ENCODE results near the gene AHCYL2. TPM values are rescaled to one million over a fixed set of nuclear protein-coding genes. Genes with fewer than 3 reads are reported as not detected.
"Not testable (repeated sequence)": the region's sequence is repeated elsewhere in the genome, so short reads cannot be mapped to it uniquely, and the experiment has no call there.

The AHCYL2 gene
- total RNA-seq, 4 donors from 2014 or later, result 33.5 to 61.2 (median 41.7) TPM

DNA sequence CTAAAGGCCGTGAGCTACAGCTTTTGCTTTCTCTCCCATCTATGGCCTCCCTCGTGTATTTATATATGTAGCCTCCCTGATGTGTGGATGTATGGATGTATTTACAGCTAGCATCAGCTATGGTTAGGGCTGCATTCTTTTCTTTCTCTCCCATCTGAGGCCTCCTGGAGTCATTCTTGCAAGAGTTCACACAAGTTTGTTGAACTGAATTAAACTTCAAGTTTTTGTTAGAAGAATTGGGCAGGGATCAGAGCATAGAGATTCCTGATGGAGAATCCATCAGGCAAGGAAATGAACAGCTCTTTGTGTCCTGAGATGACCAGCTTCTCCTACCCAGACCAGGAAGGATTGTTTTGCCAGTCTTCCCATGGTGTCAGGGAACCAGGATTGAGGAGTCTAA, 60.3 kb downstream of the AHCYL2 start:
- no peaks in the 10 kb centered on the region for H3K9me3 ChIP-seq
- TF ChIP-seq POLR2AphosphoS5 (IDR thresholded peaks at IDR 0.05) (no peak), POLR2A (IDR thresholded peaks at IDR 0.05) (no peak), EP300 (IDR thresholded peaks at IDR 0.05) (no peak)
- TF ChIP-seq, protein P1, sequence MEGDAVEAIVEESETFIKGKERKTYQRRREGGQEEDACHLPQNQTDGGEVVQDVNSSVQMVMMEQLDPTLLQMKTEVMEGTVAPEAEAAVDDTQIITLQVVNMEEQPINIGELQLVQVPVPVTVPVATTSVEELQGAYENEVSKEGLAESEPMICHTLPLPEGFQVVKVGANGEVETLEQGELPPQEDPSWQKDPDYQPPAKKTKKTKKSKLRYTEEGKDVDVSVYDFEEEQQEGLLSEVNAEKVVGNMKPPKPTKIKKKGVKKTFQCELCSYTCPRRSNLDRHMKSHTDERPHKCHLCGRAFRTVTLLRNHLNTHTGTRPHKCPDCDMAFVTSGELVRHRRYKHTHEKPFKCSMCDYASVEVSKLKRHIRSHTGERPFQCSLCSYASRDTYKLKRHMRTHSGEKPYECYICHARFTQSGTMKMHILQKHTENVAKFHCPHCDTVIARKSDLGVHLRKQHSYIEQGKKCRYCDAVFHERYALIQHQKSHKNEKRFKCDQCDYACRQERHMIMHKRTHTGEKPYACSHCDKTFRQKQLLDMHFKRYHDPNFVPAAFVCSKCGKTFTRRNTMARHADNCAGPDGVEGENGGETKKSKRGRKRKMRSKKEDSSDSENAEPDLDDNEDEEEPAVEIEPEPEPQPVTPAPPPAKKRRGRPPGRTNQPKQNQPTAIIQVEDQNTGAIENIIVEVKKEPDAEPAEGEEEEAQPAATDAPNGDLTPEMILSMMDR (IDR thresholded peaks at IDR 0.05), result no peak
- H3K27ac ChIP-seq, result no peak overlapping the region
- H3K36me3 ChIP-seq, result no peaks in the 10 kb centered on the region
- no peak overlapping the region for H3K4me3 ChIP-seq
- WGBS, result 75% methylated on average over 2 of the region's 2 CpGs
- H3K4me1 ChIP-seq, result peaks cover 8% of the 10 kb centered on the region
- no peaks in the 10 kb centered on the region for H3K27me3 ChIP-seq
- no peak for DNase-seq (ENCODE audit: low spot score in 2 of 2)

DNA sequence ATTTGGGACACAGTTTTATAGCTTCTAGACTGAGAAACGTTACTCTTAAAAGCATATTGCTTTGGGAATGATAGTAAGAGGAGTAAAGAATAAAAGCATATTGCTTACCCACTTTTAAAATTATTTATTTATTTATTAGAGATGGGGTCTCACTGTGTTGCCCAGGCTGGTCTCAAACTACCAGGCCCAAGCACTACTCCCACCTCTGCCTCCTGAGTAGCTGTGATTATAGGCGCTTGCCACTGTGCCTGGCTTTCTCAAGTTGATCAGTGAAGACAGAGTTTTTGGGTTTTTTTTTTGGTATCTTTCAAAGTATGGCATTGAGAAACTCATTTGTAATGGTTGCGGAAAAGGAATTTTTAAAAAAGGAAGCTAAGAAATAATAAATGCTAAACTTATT, 68.0 kb downstream of the AHCYL2 start:
- no peak for TF ChIP-seq EP300 (IDR thresholded peaks at IDR 0.05)
- no peak overlapping the region for H3K27ac ChIP-seq
- H3K36me3 ChIP-seq, result no peaks in the 10 kb centered on the region
- H3K9me3 ChIP-seq, result no peaks in the 10 kb centered on the region
- 98% methylated on average over 3 of the region's 3 CpGs for WGBS
- H3K4me3 ChIP-seq, result no peak overlapping the region
- no peaks in the 10 kb centered on the region for H3K27me3 ChIP-seq
- H3K4me1 ChIP-seq, result peaks cover 13% of the 10 kb centered on the region
- DNase-seq (ENCODE audit: low spot score in 2 of 2), result no peak

DNA sequence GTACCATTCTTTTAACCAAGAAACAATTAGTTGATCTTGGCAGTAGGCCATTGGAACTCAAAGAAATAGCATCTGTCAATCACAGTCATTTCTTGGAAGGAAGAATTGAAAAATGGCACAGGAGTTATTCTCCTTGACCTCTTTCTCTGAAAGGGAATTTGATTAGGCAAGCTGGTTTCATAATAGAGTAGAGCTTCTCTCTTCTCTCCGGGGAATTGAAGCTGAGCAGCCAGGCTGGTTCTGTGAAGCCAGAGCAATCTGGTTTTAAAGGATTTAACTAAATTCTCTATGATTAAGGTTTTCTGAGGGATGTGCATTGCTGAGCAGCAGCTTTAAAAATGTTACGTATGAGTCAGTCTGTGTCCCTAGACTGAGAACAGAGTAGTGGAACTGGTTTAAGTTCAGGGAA, 70.2 kb downstream of the AHCYL2 start:
- no peaks in the 10 kb centered on the region for H3K9me3 ChIP-seq
- WGBS, result 35% methylated on average over 2 of the region's 2 CpGs
- H3K36me3 ChIP-seq, result no peaks in the 10 kb centered on the region
- H3K4me1 ChIP-seq, result peaks cover 13% of the 10 kb centered on the region
- no peak overlapping the region for H3K4me3 ChIP-seq
- no peak overlapping the region for H3K27ac ChIP-seq
- no peaks in the 10 kb centered on the region for H3K27me3 ChIP-seq
- TF ChIP-seq POLR2AphosphoS5 (IDR thresholded peaks at IDR 0.05), result no peak
- TF ChIP-seq, protein P1 (IDR thresholded peaks at IDR 0.05), result no peak
- no peak for TF ChIP-seq EP300 (IDR thresholded peaks at IDR 0.05)
- TF ChIP-seq POLR2A (IDR thresholded peaks at IDR 0.05), result no peak
- DNase-seq (ENCODE audit: low spot score in 2 of 2), result no peak

DNA sequence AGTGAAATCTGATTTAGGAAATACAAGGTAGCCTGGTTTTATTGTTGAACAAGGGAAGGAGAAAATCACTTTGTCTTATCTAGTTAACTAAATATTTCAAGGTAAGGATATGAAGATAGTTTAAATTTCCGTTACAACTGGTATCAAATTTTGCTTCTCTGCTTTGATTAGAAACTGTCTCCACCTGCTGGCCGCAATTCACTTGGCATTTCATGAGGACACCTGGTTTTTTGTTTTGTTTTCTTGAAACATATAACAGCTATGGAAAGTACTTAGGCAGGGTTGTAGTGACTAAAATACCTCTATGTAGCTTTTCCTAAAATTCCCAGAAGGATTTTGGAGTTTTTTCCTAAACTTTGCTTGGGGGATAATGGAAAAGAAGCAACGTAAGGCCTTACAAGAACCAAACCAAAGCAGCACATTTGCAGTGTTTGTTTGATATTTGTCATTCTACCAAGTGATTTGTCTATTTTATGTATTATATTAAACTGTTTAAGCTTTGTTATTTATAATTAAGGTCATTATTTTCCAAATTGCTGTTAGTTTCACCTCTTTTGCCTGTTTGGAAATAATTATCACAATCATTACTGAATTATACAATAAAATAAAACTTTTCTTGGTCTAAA, 73.6 kb downstream of the AHCYL2 start:
- Histone ChIP-seq H3K36me3 (no peaks in the 10 kb centered on the region), H3K27me3 (no peaks in the 10 kb centered on the region), H3K27ac (no peak overlapping the region), H3K9me3 (no peaks in the 10 kb centered on the region), H3K4me1 (peaks cover 13% of the 10 kb centered on the region), H3K4me3 (no peak overlapping the region)
- 27% methylated on average over 3 of the region's 3 CpGs for WGBS
- TF ChIP-seq, protein P1 (IDR thresholded peaks at IDR 0.05), result peak; percentile 41 to 45
- no peak for TF ChIP-seq POLR2AphosphoS5 (IDR thresholded peaks at IDR 0.05)
- DNase-seq (ENCODE audit: low spot score in 2 of 2), result no peak

DNA sequence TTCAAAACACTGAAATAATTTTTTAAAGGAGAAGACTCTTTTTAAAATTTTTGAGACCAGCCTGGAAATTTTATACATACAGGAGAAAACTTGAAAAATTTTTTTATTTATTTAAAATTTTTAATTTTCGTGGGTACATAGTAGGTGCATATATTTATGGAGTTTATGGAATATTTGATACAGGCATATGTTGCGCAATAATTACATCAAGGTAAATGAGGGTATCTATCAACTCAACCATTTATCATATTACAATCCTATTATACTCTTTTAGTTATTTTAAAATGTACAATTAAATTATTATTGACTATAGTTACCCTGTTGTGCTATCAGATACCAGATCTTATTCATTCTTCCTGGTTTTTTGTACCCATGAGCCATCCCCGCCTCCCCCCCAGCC, 75.1 kb downstream of the AHCYL2 start:
- Histone ChIP-seq H3K36me3 (no peaks in the 10 kb centered on the region), H3K27ac (no peak overlapping the region), H3K4me1 (peaks cover 9% of the 10 kb centered on the region), H3K9me3 (no peaks in the 10 kb centered on the region), H3K4me3 (no peak overlapping the region), H3K27me3 (no peaks in the 10 kb centered on the region)
- no peak for TF ChIP-seq EP300 (IDR thresholded peaks at IDR 0.05)
- no peak for TF ChIP-seq POLR2A (IDR thresholded peaks at IDR 0.05)
- TF ChIP-seq, protein P1 (IDR thresholded peaks at IDR 0.05), result no peak
- no peak for TF ChIP-seq POLR2AphosphoS5 (IDR thresholded peaks at IDR 0.05)
- 95% methylated on average over 3 of the region's 3 CpGs for WGBS
- DNase-seq (ENCODE audit: low spot score in 2 of 2), result no peak

DNA sequence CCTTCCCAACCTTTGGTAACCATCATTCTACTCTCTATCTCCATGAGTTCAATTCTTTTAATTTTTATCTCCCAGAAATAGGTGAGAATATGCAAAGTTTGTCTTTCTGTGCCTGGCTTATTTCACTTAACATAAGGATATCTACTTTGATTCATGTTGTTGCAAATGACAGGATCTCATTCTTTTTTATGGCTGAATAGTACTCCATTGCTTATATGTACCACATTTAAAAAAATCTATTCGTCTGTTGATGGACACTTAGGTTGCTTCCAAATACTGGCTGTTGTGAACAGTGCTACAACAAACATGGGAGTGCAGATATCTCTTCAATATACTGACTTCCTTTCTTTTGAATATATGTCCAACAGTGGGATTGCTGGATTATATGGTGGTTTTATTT, 75.5 kb downstream of the AHCYL2 start:
- DNase-seq (ENCODE audit: low spot score in 2 of 2); H3K27ac ChIP-seq; H3K4me3 ChIP-seq; H3K36me3 ChIP-seq; H3K4me1 ChIP-seq; H3K9me3 ChIP-seq; H3K27me3 ChIP-seq: not testable (repeated sequence)
- 100% methylated on average over 1 of the region's 1 CpG for WGBS
